HG02840 (cell line): ENCODE measurements around the gene HHIPL1.

Source experiments
- ATAC-seq: cut with Tn5 transposase; IDR thresholded peaks from one replicate; pipeline ENCODE4 v1.9.1; 2021; ENCODE audit warnings: mild to moderate bottlenecking, moderate library complexity, moderate number of reproducible peaks; ENCODE audit not compliant: unreplicated experiment, low FRiP score

The HHIPL1 gene

DNA sequence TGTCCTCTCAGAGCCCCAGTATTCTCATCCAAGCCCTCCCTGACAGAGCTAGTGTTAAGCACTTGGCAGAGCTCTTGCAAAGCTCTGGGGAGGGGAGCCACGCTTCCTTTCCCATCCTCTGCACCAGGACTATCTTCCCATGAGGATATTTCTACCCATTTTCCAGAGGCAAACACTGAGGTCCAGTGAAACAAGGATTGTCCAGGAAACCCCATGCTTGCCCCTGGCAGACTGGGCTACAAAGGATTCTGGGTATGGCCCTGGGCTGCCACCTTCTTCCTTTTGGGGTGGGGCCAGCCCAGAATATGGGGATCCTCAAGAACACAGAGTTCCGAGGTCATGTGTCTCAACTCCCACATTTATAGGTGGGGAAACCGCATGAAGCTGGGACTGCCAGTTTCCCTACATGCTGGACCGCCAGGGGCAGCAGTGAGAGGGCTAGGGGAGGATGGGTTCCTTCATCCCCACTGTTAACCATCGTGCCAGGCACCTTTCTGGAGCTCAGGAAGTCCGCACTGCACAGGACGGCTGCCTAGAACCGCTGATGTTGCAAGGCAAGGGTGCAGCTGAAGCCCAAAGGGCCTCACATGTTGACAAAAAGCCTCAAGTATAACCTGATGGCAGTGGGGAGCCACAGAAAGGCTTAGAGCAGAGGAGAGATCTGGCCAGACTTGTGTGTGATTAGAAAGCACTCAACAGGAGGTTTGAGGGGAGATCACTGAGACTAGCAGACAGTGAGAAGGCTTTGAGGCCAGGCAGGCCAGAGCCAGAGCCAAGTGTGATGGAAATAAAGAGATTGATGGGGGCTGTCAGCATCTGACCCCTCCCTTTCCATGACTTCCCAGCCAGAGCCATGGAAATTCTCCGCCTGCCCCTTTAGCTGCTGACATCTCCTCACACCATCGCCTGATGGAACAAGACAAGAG lies 35.4 kb upstream of the HHIPL1 start:
- ATAC-seq, result no peak

DNA sequence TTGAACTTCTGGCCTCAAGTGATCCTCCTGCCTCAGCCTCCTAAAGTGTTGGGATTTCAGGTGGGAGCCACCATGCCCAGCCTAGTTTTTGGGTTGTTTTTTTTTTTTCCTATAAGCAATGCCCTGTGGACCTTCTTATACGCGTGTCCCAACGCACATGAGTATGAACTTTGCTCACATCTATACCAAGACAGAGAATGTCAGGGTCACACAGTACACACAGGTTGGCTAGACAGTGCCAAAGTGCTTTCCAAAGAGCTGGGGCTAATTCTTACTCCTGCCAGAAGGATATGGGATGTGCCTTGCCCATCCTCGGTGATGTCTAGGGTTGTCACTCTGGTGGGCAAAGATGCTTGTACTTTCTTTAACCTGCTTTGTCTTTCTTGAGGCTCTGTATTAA lies 33.3 kb upstream of the HHIPL1 start:
- ATAC-seq, result no peak

DNA sequence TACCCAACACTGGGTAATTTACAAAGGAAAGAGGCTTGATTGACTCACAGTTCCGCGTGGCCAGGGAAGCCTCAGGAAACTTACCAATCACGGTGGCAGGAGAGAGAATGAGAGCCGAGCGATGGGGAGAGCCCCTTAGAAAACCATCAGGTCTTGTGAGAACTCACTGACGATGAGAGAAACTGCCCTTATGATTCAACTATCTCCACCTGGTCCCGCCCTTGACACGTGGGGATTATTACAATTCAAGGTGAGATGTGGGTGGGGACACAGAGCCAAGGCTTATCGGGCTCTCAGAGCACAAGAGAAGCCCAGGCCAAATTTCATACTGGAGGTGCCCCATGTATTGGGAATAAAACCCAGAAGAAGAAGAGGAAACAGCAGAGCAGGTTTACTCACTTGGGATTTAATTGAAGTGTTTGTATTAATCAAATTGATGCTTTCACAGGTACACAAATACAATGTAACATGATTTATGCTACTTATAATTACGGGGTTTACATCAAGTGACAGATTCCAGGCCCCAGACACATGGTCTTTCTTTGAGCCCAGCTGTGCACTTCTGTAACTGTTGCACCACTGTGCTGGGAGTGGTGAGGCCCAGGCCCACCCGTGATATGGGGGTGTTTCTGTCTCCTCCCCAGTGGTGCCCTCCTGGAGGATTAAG lies 32.7 kb upstream of the HHIPL1 start:
- no peak for ATAC-seq

DNA sequence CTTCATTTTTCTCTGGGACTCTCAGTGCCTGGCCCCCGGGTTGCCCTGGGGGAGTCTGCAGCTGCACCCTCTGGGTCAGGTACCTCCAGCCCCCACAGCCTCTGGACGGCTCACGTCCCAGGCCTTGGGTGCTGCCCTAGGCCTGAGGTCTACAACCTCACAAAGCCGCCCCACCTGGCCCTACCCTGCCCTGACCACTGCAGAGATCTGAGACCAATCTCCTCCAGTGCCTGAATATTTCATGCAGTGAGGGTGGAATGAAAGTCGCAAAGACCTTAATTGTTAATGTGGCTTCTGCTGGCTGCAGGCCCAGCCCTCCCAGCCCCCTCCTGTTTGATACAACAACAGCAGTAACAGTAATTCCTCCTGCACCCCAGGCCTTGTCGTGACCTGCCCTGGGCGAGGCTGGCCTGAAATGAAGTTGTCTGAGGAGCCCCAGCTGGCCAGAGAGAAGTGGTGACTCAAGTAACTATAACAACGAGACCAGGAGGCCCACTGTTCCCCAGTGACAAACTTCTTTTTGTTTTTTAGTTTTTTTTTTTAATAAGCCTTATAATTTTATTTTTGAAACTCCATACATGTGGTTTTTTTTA lies 32.1 kb upstream of the HHIPL1 start:
- no peak for ATAC-seq

DNA sequence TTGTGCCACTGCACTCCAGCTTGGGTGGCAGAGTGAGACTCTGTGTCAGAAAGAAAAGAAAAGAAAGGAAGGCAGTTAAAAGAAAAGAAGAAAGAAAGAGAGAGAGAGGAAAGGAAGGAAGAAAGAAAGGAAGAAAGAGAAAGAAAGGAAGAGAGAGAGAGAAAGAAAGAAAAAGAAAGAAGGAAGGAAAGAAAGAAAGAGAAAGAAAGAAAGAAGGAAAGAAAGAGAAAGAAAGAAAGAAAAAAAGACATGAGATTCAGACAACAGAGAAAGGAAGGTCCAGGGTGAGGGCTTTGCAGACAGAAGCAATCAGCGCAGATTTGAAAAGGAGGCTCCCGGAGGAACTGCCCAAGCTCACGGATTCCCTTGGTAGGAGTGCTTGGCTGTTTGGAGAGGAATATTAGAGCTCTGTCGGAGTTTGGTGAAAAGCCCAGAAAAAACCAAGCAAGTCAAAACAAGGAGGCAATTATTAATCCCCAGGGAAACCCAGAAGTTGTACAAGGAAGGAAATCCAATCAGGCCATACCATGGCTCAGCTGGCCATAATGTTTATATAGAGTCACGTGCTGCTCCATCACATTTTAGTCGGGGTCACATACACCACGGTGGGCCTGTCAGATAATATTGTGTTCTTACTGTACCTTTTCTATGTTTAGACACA lies 29.3 kb upstream of the HHIPL1 start:
- ATAC-seq, result no peak

DNA sequence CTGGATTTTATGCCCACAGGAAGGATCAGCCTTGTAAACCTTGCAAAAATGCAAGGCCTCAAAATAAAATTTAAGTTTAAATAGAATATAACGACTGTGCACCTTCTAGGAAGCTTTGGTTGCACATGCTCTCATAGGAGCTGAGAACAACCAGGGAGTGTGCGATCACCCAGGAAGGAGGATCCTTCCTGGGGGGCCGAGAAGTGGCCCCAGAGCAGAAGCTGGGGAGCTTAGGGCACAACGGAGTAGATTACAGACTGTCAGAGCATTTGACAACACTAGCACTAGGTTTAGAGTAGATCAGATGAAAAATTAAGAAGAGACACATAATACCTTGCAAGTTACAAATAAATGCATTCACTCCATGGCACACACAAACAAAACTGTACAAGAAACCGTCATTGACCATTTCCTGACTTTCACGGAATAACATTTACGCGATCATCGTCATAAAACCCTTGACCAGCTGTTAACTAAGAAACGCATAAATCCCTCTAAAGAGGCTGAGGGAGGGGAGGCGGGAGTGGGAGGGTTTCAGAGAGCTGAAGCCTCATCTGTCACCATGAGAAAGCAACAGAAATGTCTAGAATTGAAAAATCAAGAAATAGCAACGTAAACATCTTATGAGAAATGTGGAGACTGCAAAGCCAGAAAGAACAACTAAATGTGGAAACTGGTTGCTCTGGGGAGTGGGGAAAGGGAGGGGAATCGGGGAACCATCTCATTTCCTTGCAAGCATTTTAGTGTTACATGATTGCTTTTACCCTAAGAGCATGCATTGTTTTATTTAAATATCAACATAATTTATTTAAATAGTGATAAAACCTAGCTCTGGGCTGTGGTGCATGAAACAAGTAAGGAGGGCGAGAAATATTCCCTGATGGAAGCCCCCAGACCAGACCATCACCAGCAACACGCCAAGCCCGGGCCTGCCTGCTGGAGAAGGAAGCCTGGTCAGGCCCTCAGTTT lies 27.8 kb upstream of the HHIPL1 start:
- ATAC-seq, result no peak

DNA sequence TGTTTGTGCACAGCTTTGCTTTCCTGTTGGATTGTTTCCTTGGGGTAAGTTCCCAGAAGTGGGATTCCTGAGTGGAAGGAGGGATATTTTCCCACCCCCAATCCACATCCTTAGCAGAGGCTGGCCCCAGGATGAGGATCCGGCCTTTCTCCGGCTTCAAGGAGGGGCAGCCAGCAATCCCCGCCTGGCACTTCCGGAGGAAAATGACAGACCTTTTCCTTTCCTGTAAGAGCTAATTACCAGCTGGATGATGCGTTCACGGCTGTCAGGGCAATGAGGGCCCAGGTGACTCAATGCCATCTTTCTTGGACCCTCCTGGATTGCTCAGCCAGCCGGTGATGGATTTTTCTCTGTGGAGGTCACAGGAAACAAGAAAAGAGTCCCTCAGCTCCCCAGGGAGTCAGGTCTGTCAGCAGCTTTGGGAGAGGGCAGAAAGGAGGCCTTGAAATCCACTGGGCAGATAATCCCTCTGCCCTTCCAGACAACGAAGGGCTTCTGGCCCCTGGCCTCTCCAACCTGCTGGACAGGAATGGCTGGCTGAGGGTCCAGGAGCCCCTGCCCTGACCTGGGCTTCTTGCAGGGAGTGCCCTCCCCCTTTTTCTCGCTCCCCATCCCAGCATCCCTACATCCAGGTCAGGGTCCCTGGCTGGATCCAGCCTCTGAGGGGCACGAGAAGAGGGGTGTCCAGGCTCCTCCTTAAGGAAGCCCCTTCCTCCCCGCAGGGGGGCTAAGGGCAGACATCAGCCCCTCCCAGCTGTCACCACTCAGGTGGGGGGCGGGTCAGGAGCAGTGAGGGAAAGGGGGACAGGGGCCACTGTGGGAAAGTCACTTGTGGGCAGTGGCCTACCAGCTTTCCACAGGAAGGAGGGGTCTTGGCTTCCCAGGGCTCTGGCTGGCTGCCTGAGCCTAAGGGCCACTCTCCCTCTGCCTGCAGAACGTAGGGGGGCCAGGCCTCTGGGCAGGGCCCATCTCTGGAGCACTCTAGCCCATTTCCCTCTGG lies 24.8 kb upstream of the HHIPL1 start:
- ATAC-seq, result no peak

- ATAC-seq, result no peak
Measured at GRCh38 chr14:99621948-99622347, 23.0 kb upstream of the HHIPL1 start.

- no peak for ATAC-seq
Measured at GRCh38 chr14:99624024-99624423, 20.9 kb upstream of the HHIPL1 start.

GRCh38 chr14:99624971-99625370 lies 20.0 kb upstream of the HHIPL1 start:
- ATAC-seq, result no peak

- no peak for ATAC-seq
Measured at GRCh38 chr14:99625476-99625875, 19.5 kb upstream of the HHIPL1 start.

DNA sequence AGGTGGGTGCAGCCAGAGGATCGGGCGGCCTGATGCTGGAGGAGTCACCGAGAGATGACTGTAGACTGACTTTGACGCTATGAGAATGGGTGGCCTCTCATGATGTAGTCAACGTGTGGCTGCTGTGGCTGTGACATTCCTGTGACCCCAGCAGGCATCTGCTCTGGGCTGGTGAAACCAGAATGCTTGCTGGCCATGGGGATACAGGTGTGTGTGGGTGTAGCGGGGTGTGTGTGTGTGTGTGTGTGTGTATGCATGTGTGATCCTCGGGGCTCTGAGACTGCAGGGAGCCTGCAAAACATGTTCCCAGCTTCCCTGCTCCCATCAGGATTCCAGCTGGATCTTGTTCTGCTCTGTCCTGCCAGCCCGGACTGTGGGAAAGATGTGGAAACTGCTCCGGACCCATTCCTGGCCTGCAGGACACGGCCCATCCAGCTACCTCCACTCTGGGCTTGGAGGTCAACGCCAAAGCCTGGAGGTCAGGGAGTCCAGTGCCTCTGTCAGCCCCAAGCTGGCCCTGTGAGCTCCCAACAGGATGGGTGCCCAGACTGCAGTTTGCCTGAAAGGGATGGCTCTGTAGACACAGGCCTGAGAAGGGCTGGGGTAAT lies 18.8 kb upstream of the HHIPL1 start:
- no peak for ATAC-seq

DNA sequence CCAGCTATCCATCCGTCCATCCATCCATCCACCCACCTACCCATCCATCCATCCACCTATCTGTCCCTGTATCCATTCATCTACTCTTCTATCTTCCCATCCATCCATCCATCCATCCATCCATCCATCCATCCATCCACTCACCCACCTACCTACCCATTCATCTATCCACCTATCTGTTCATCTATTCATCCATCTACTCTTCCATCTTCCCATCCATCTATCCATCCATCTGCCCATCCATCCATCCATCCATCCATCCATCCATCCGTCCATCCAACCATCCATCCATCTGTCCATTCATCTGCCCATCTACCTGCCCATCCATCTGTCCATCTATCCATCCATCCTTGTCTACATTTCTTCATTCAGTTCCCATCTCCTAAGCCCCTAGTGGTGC lies 17.8 kb upstream of the HHIPL1 start:
- ATAC-seq, result no peak

- no peak for ATAC-seq
Measured at GRCh38 chr14:99627510-99628381, 17.2 kb upstream of the HHIPL1 start.

- no peak for ATAC-seq
Measured at GRCh38 chr14:99628887-99629618, 15.9 kb upstream of the HHIPL1 start.

GRCh38 chr14:99630202-99630601 lies 14.7 kb upstream of the HHIPL1 start:
- ATAC-seq, result no peak
